Right lobe of liver (tissue), 6 donors: ENCODE results near the gene IFNAR2. TPM values are rescaled to one million over a fixed set of nuclear protein-coding genes. Genes with fewer than 3 reads are reported as not detected.

Source experiments
- ATAC-seq, 4 donors: fragments of 200-7000 bp; cut with Tn5 transposase; one replicate each; pipeline ENCODE4 v1.9.1; 2020; ENCODE audit warnings: mild to moderate bottlenecking in 4 of 4, moderate library complexity in 4 of 4
- DNase-seq, 3 donors: peaks; one replicate each; pipeline ENCODE4 v3.0.0-alpha.2; 2020
- H3K27ac ChIP-seq, 3 donors: fragments of 200-600 bp; one replicate each; pipeline ENCODE4 v1.8.0; 2022
- H3K27me3 ChIP-seq, 2 donors: fragments of 200-600 bp; one replicate each; pipeline ENCODE4 v1.8.0; 2022
- H3K36me3 ChIP-seq, 4 donors: fragments of 200-600 bp; sonication (generic) in 1 of 4; one replicate each; pipeline versions ENCODE4 v1.5.1 to v1.8.0; 2017 to 2022; ENCODE audit warnings: control low read depth in 1 of 4
- H3K4me1 ChIP-seq, 4 donors: fragments of 200-600 bp; sonication (generic) in 1 of 4; one replicate each; pipeline versions ENCODE4 v1.5.1 to v1.8.0; 2017 to 2022; ENCODE audit warnings: control low read depth in 1 of 4
- H3K4me3 ChIP-seq, 3 donors: fragments of 200-600 bp; one replicate each; pipeline ENCODE4 v1.8.0; 2022
- H3K9me3 ChIP-seq, 4 donors: fragments of 200-600 bp; sonication (generic) in 1 of 4; one replicate each; pipeline versions ENCODE4 v1.5.1 to v1.8.0; 2017 to 2022; ENCODE audit warnings: control low read depth in 1 of 4
- CTCF ChIP-seq, 4 donors: fragments of 200-600 bp in 3 of 4; fragments of 450-650 bp in 1 of 4; IDR thresholded peaks; one replicate each; pipeline versions ENCODE4 v1.5.1 to v1.8.0; 2016 to 2022; ENCODE audit warnings: antibody characterized with exemption in 4 of 4, mild to moderate bottlenecking in 2 of 4
- POLR2A ChIP-seq: fragments of 450-650 bp; IDR thresholded peaks from one replicate; pipeline ENCODE4 v1.6.1; 2017; ENCODE audit warnings: antibody characterized with exemption, mild to moderate bottlenecking
- WGBS: methylation state at CpG from one replicate; pipeline ENCODE4 v1.1.6; 2018; ENCODE audit warnings: low coverage, low lambda C conversion rate; ENCODE audit not compliant: insufficient coverage; ENCODE audit errors: missing lambda C conversion rate; 5-methylcytosine and 5-hydroxymethylcytosine counted together
- intact Hi-C, 2 donors: fragments of 100-400 bp; cut with DNase I; formaldehyde crosslinking; loops; one replicate each; pipeline versions ENCODE4 v1.11.2 to v1.14.1; 2022
- total RNA-seq, 6 experiments: library from RNA; depleted of rRNA in 2 of 6; stranded (reverse); fragments of >200 nt in 2 of 6; fragmentation: NEBNext Ultra II Directional in 3 of 6; extraction: Animal tissue kit (Norgen Biotek cat#: 25700) in 3 of 6; gene quantifications; one replicate each; pipeline versions ENCODE4 v1.1.0 to v1.2.4, GENCODE V29; 2016 to 2023
- donor health status: DM: no; HTN: yes; CAD: no.
- donor health status: DM: no; HTN: no; CAD: no.
- donor health status: DM: no; HTN: no; CAD: no.
- donor health status: DM: no; HTN: yes; CAD: no.
- donor health status: DM: no; HTN: yes; CAD: no.

The IFNAR2 gene
- total RNA-seq, 6 experiments from 2014 or later, result 12.4 to 35.5 (median 16.3) TPM

- H3K9me3 ChIP-seq, result no peaks in the 10 kb centered on the region
- DNase-seq (peak; percentile 83 to 88 (median 87)), ATAC-seq (peak; percentile 80 to 92 (median 86))
- no peaks in the 10 kb centered on the region for H3K27me3 ChIP-seq
- peaks cover 0 to 32% (median 10%) of the 10 kb centered on the region in 4 donors for H3K4me1 ChIP-seq
- intact Hi-C loops, result loop anchor here in 1 of 2 donors (10.0 kb wide), 1 partner anchor 61 kb away; no protein-coding TSS in a partner anchor
- peaks cover 0 to 8% (median 4%) of the 10 kb centered on the region in 4 donors for H3K36me3 ChIP-seq
- 6% methylated on average over 16 of the region's 60 CpGs for WGBS
- TF ChIP-seq POLR2A (peak; percentile 53), CTCF (IDR thresholded peaks at IDR 0.05) (no peak)
- peak within 1 kb of the TSS; percentile 80 to 90 (median 81) for H3K27ac ChIP-seq
- peak within 1 kb of the TSS; percentile 84 to 88 (median 87) for H3K4me3 ChIP-seq
Measured at GRCh38 chr21:33266050-33266788, 36.5 kb downstream of the IFNAR2 start, which contains the start of gene IL10RB. Gene IL10RB (plus strand): TSS chr21:33266367. CDS start chr21:33266466, 99 bp downstream.

GRCh38 chr21:33266789-33267135, 37.0 kb downstream of the IFNAR2 start:
- H3K36me3 ChIP-seq, result peaks cover 0 to 8% (median 4%) of the 10 kb centered on the region in 4 donors
- H3K27ac ChIP-seq, result peak overlapping the region; percentile 80 to 90 (median 81)
- H3K4me1 ChIP-seq, result peaks cover 0 to 36% (median 10%) of the 10 kb centered on the region in 4 donors
- no peaks in the 10 kb centered on the region for H3K27me3 ChIP-seq
- peak; percentile 4 to 13 (median 10) for ATAC-seq
- 0% methylated on average over 3 of the region's 8 CpGs for WGBS
- H3K9me3 ChIP-seq, result no peaks in the 10 kb centered on the region
- intact Hi-C loops, result loop anchor here in 1 of 2 donors (10.0 kb wide), 1 partner anchor 62 kb away; no protein-coding TSS in a partner anchor
- DNase-seq, result peak in 1 of 3 donors; percentile 46
- no peak for TF ChIP-seq CTCF (IDR thresholded peaks at IDR 0.05)
- TF ChIP-seq POLR2A, result no peak
- H3K4me3 ChIP-seq, result peak overlapping the region; percentile 84 to 88 (median 87)

- 61% methylated on average over 3 of the region's 7 CpGs for WGBS
- H3K36me3 ChIP-seq, result peaks cover 0 to 8% (median 4%) of the 10 kb centered on the region in 4 donors
- H3K27ac ChIP-seq, result peak overlapping the region; percentile 80 to 90 (median 81)
- no peaks in the 10 kb centered on the region for H3K27me3 ChIP-seq
- peak overlapping the region; percentile 84 to 88 (median 87) for H3K4me3 ChIP-seq
- DNase-seq (no peak), ATAC-seq (no peak)
- intact Hi-C loops, result loop anchor here in 1 of 2 donors (10.0 kb wide), 1 partner anchor 62 kb away; no protein-coding TSS in a partner anchor
- H3K9me3 ChIP-seq, result no peaks in the 10 kb centered on the region
- no peak for TF ChIP-seq CTCF (IDR thresholded peaks at IDR 0.05)
- no peak for TF ChIP-seq POLR2A
- H3K4me1 ChIP-seq, result peaks cover 0 to 36% (median 10%) of the 10 kb centered on the region in 4 donors
Measured at GRCh38 chr21:33267250-33267649, 37.5 kb downstream of the IFNAR2 start.

GRCh38 chr21:33268393-33268736, 38.6 kb downstream of the IFNAR2 start:
- ATAC-seq, result no peak

More at GRCh38 chr21:33268393-33268736, 38.6 kb downstream of the IFNAR2 start:
- H3K4me3 ChIP-seq, result no peak overlapping the region
- intact Hi-C loops, result loop anchor here in 1 of 2 donors (10.0 kb wide), 1 partner anchor 64 kb away; no protein-coding TSS in a partner anchor
- peak overlapping the region; percentile 8 to 36 (median 29) for H3K27ac ChIP-seq
- peaks cover 0 to 3% (median under 1%) of the 10 kb centered on the region in 4 donors for H3K36me3 ChIP-seq
- 70% methylated on average over 6 of the region's 7 CpGs for WGBS
- peaks cover 0 to 36% (median 10%) of the 10 kb centered on the region in 4 donors for H3K4me1 ChIP-seq
- no peaks in the 10 kb centered on the region for H3K27me3 ChIP-seq
- no peak for TF ChIP-seq CTCF (IDR thresholded peaks at IDR 0.05)
- no peak for TF ChIP-seq POLR2A
- H3K9me3 ChIP-seq, result no peaks in the 10 kb centered on the region
- no peak for DNase-seq
